Measurements from ENCODE around the gene TEKT5.

The TEKT5 gene

DNA sequence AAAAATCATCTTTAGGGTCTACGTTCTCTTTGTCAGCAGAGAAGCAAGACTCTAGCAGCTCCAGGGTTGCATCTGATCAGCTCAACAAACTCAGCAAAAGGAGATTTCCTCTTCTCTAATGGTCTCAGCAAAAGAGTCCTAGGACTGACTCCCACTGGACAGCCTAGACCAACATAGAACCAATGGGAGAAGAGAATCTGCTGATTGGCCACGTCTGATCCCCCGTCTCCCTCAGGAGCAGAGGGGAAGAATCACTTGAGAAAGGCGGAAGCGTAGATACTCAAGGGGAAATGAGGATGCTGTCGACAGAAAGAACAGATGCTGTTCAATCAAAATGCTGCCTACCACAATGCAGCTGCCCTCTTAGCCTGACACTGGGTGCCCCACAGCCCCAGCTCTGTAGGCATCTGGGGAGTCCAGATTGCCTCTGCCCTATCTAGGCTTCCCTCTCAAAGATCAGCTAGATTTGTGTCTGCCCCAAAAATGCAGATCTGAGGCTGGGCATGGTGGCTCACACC, 82.8 kb downstream of the TEKT5 start:
- H3K4me1 Mint-ChIP-seq (ENCODE audit: low read depth) = peaks cover 18% of the 10 kb centered on the region
- peaks cover 5% of the 10 kb centered on the region for H3K27me3 Mint-ChIP-seq
- intact Hi-C loops (cut with micrococcal nuclease) = loop anchor here (10.0 kb wide), 1 partner anchor 87 kb away; no protein-coding TSS in a partner anchor
- no peak overlapping the region for H3K27ac Mint-ChIP-seq
- H3K4me3 Mint-ChIP-seq = no peak overlapping the region
- no peaks in the 10 kb centered on the region for H3K36me3 Mint-ChIP-seq (ENCODE audit: low read depth)
- H3K9me3 Mint-ChIP-seq = no peaks in the 10 kb centered on the region

DNA sequence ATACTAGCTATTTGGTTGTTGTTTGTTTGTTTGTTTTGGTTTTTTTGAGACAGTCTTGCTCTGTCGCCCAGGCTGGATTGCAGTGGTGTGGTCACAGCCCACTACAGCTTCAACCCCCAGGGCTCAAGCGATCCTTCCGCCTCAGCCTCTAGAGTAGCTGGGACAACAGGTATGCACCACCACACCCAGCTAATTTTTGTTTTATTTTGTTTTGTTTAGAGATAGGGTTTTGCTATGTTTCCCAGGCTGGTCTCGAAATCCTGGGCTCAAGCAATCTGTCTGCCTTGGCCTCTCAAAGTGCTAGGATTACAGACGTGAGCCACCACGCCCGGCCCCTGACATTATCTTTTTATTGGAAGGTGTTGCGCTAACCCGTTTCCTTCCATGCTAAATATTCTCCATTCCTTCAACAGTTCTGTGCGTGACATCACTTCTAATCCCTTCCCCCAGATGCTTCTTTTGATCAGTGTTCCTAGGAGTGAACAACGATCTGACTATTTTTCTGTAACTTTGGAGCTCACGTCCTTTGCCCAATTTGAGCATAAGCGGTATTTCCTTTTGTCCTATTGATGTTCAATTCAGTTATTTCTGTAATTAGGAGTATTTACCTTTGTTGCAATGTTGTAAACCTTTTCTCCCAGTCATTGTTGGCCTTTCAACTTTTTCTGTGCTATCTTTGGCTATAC, 84.1 kb downstream of the TEKT5 start:
- Mint-ChIP-seq H3K36me3 (ENCODE audit: low read depth) (no peaks in the 10 kb centered on the region), H3K4me1 (ENCODE audit: low read depth) (peaks cover 17% of the 10 kb centered on the region), H3K27ac (no peak overlapping the region), H3K9me3 (no peaks in the 10 kb centered on the region), H3K4me3 (no peak overlapping the region), H3K27me3 (peaks cover 7% of the 10 kb centered on the region)
- intact Hi-C loops (cut with micrococcal nuclease) = loop anchor here (10.0 kb wide), 1 partner anchor 86 kb away; no protein-coding TSS in a partner anchor

DNA sequence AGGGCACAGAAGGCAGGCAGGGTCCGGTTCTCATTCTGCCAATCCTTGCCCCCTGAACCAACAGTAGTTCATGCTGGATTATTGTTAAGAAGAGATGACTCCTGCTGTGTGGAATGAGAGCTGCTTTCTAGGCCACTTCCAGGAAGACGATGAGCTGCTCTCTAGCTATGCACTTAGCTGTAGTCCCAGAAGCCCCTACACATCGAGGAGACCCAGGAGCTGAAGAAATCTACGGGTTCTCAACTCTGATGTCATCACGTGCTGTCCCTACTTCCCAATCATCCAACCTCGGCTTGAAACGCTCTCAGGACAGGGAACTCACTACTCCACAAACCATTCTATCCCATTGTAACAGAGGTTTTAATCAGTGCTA, 85.3 kb downstream of the TEKT5 start:
- H3K4me3 Mint-ChIP-seq = no peak overlapping the region
- intact Hi-C loops (cut with micrococcal nuclease) = no loop called here

DNA sequence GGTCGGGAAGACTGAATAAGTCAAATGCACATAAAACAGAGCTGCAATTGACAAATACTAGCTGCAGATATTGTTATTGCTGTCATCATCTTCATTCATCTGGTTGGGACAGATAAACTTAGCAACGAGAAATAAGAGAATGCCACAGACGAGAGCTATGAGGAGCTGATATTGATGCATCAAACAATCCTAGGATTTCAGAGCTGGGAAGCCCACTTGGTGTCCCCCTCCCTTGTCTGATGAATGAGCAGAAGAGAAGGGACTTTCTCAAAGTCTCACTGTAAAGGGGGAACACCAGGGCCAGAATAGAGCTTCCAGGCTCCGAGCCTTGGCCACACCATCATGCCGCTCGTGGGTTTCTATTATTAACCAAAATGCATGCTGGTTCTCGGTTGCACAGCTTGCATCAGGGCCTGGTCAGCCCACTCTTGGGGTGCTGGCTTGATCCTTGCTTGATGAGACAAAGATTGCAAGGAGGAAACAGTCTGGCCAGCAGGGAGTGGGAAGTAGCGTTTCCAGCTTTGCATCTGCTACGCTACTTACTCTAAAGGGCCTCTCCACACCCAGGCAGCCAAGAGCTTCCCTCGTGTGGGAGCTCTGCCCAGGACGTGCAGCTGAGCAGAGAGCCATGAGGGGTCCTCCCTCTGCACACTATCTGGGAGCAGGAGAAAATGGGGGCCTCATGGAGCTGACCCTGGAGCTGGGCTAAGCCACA, 85.9 kb downstream of the TEKT5 start:
- Mint-ChIP-seq H3K36me3 (ENCODE audit: low read depth) (no peaks in the 10 kb centered on the region), H3K27ac (no peak overlapping the region), H3K4me3 (no peak overlapping the region), H3K27me3 (peaks cover 10% of the 10 kb centered on the region), H3K9me3 (no peaks in the 10 kb centered on the region), H3K4me1 (ENCODE audit: low read depth) (peaks cover 10% of the 10 kb centered on the region)
- intact Hi-C loops (cut with micrococcal nuclease) = no loop called here

More for the DNA sequence above, 85.3 kb downstream of the TEKT5 start:
- Mint-ChIP-seq H3K4me1 (ENCODE audit: low read depth) (peaks cover 15% of the 10 kb centered on the region), H3K36me3 (ENCODE audit: low read depth) (no peaks in the 10 kb centered on the region), H3K9me3 (no peaks in the 10 kb centered on the region), H3K27ac (no peak overlapping the region), H3K27me3 (peaks cover 8% of the 10 kb centered on the region)

DNA sequence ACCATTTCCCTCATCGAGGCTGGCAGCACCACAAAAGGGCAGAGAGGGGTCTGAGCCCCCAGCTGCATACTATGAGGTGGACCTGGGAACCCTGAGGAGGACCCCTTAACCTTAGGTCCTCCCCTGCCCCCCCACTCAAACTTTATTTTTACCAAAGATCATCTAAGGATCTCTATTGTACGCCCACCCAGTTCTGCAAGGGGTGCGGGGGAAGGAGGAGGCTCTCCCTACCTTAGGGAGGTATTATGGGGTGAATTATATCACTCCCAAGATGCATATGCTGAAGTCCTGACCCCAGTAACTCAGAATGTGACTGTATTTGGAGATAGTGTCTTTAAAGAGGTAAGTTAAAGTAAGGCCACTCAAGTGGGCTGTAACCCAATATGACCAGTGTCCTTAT, 87.6 kb downstream of the TEKT5 start:
- H3K9me3 Mint-ChIP-seq = no peaks in the 10 kb centered on the region
- no peak overlapping the region for H3K27ac Mint-ChIP-seq
- H3K4me1 Mint-ChIP-seq (ENCODE audit: low read depth) = peaks cover 5% of the 10 kb centered on the region
- no peaks in the 10 kb centered on the region for H3K36me3 Mint-ChIP-seq (ENCODE audit: low read depth)
- intact Hi-C loops (cut with micrococcal nuclease) = no loop called here
- H3K27me3 Mint-ChIP-seq = peaks cover 20% of the 10 kb centered on the region
- H3K4me3 Mint-ChIP-seq = no peak overlapping the region

DNA sequence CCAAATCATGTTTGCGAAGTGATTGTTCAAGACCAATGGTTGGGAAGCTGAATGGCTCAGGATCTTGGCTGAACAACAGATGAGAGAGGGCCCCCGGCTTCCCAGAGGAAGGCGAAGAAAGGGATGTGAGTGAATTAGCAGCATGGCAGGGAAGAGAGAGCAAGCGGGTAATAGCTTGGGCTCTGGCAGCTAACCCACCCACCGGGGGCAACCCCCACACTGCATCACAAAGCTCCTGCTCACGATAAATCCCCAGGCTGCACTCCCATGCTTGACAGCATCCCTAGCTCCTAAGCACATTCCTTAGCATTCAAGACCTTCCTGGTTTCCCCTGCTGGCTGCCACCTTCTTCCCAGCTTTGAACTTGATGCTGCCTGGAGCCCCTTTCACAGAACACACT, 88.1 kb downstream of the TEKT5 start:
- no peak overlapping the region for H3K27ac Mint-ChIP-seq
- no peaks in the 10 kb centered on the region for H3K36me3 Mint-ChIP-seq (ENCODE audit: low read depth)
- H3K4me3 Mint-ChIP-seq = no peak overlapping the region
- intact Hi-C loops (cut with micrococcal nuclease) = no loop called here
- H3K27me3 Mint-ChIP-seq = peaks cover 19% of the 10 kb centered on the region
- peaks cover 5% of the 10 kb centered on the region for H3K4me1 Mint-ChIP-seq (ENCODE audit: low read depth)
- no peaks in the 10 kb centered on the region for H3K9me3 Mint-ChIP-seq

DNA sequence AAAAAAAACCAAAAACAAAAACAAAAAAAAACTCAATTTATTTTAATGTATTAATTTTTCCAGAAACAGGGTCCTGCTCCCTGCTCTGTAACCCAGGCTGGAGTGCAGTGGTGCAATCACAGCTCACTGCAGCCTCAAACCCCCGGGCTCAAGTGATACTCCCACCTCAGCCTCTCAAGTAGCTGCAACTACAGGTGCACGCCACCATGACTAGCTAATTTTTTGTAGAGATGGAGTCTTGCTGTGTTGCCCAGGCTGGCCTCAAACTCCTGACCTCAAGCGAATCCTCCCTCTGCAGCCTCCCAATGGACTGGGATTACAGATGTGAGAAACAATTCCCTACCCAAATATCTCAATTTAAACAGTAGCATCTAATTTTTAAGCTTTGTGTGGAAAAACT, 89.1 kb downstream of the TEKT5 start:
- H3K27ac Mint-ChIP-seq = no peak overlapping the region
- intact Hi-C loops (cut with micrococcal nuclease) = no loop called here

DNA sequence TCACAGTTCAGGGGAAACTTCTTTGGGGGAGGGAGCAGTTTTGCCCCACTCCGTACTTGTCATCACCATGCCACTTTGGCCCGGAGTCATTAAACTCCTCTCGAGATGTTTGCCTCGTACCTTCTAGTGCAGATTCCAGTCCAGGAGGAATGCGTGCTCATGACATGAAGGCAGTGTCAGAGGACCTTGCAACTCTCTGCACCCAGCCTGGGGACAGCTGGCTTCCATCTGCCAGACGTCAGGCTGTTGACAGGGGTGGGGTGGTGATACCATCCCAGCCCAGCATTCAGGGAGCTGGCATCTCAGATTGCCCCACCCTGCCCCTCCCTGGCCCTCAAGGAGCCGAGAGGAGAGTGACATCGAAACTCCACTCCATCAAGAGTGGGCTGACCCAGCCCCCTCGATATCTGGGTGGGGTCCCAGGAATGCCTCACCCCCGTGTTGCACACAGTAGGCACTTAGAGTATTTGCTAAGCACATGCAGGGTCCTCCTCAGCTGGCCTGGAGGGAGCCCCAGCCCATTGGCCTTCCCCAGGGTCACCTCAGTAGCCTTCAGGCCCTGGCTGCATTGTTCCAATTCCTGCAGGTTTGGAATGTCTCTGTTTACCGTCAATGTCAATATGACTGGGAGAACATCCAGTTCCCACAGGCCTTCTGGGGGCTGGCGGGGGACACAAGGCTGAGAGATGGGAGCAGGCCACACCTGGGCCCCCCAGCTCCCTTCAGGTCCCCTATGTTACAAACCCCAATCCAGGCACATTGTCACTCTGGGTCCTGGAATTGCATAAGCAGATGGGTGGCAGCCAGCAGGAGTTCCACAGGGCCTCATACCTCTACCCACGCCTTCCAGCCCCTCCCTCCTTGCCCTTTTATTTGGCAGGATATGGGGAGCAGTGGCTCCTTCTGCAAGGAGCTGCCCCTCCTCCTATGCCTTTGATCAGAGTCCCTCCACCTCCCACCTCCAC, 93.0 kb downstream of the TEKT5 start:
- Mint-ChIP-seq H3K4me1 (ENCODE audit: low read depth) (no peaks in the 10 kb centered on the region), H3K36me3 (ENCODE audit: low read depth) (no peaks in the 10 kb centered on the region), H3K9me3 (no peaks in the 10 kb centered on the region), H3K4me3 (no peak overlapping the region), H3K27ac (no peak overlapping the region), H3K27me3 (peaks cover 31% of the 10 kb centered on the region)
- intact Hi-C loops (cut with micrococcal nuclease) = no loop called here

More for the DNA sequence above, 89.1 kb downstream of the TEKT5 start:
- Mint-ChIP-seq H3K36me3 (ENCODE audit: low read depth) (no peaks in the 10 kb centered on the region), H3K9me3 (no peaks in the 10 kb centered on the region), H3K4me1 (ENCODE audit: low read depth) (peaks cover 5% of the 10 kb centered on the region), H3K4me3 (no peak overlapping the region), H3K27me3 (peaks cover 19% of the 10 kb centered on the region)

DNA sequence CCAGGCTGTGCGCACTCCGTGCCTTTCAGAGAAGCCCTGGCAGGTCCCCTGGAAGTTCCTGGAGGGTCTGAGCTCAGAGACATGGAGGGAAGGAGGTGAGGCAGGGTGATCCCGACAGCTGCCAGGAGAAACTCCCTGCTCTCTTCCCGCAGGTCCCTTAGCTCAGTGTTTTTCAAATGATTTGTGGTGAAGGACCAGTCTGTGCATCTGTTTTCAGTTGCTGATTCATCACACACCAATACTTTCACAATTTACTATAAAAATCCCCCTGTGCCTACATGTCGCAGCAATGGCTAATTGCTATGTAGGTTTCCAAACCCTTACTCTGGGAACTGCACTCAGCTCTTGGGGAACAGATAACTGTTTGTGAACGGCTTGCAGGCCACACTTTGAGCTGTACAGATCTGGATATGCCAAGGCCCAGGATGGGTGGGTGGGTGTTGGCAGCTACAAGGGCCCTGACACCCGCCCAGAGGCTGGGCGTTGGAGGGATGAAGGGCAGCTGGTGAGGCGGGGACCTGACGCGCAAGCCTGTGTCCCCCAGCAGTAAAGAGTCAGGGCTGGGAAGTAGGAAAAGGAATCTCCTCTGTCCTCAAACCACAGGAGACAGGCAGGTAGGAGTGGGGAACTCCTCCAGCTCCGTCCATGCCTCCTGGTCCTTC, 93.8 kb downstream of the TEKT5 start:
- peaks cover 30% of the 10 kb centered on the region for H3K27me3 Mint-ChIP-seq
- intact Hi-C loops (cut with micrococcal nuclease) = no loop called here
- no peaks in the 10 kb centered on the region for H3K4me1 Mint-ChIP-seq (ENCODE audit: low read depth)
- no peaks in the 10 kb centered on the region for H3K9me3 Mint-ChIP-seq
- no peak overlapping the region for H3K27ac Mint-ChIP-seq
- H3K4me3 Mint-ChIP-seq = no peak overlapping the region
- H3K36me3 Mint-ChIP-seq (ENCODE audit: low read depth) = no peaks in the 10 kb centered on the region

DNA sequence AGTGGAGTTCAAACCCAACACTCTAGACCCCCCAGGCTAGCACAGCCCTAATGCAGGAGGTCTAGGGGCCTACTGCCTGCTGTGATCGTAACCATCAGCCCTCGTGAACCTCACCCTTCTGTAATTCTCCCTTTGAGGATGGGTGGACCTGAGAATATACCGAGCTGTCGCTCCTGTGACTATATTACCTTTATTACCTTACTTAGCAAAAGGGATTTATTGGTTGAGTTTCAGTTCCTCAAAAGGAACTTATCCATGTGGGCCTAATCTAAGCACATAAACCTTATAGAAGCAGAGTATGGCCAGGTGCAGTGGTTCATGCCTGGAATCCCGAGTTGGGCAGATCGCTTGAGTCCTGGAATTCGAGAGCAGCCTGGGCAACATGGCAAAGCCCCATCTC, 95.1 kb downstream of the TEKT5 start:
- no peaks in the 10 kb centered on the region for H3K9me3 Mint-ChIP-seq
- H3K27me3 Mint-ChIP-seq = peaks cover 36% of the 10 kb centered on the region
- no peak overlapping the region for H3K27ac Mint-ChIP-seq
- H3K4me1 Mint-ChIP-seq (ENCODE audit: low read depth) = no peaks in the 10 kb centered on the region
- H3K4me3 Mint-ChIP-seq = no peak overlapping the region
- intact Hi-C loops (cut with micrococcal nuclease) = no loop called here
- no peaks in the 10 kb centered on the region for H3K36me3 Mint-ChIP-seq (ENCODE audit: low read depth)

DNA sequence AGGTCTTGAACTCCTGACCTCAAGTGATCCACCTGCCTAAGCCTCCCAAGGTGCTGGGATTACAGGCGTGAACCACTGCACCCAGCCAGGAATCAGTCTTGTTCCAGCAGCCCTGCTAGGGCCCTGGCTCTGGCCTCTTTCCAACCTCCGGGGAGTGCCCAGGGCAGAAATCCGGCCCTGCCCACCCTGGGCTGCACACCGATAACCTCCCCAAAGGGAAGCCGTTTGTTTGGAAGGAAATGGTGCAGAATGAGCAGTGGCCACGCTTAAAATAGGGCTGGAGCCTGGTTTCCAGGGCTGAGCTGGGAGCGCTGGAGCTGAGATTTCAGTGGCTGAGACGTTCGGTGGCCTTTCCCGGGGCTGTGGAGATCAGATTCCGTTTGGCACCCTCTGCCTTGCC, 96.6 kb downstream of the TEKT5 start:
- H3K4me1 Mint-ChIP-seq (ENCODE audit: low read depth) = no peaks in the 10 kb centered on the region
- intact Hi-C loops (cut with micrococcal nuclease) = no loop called here
- H3K27me3 Mint-ChIP-seq = peaks cover 28% of the 10 kb centered on the region
- no peak overlapping the region for H3K4me3 Mint-ChIP-seq
- H3K36me3 Mint-ChIP-seq (ENCODE audit: low read depth) = no peaks in the 10 kb centered on the region
- H3K27ac Mint-ChIP-seq = no peak overlapping the region
- H3K9me3 Mint-ChIP-seq = no peaks in the 10 kb centered on the region

DNA sequence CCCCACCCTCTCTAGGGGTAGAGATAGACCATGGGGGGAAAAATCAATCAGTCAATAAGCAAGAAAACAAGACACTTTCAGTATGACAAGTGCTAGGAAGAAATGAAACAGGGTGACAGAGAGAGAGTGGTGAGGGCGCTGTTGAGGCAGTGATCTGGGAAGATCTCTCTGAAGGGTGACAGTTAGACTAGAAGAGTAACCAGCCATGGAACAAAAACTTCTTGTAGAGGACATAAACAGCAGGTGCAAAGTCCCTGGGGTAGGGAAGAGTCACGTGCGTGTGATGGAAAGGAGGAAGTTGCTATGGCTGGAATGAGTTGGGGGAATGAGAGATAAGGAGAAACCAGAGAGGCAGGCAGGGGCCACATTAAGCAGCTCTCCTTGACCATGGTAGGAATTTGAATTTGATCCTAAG, 97.5 kb downstream of the TEKT5 start:
- H3K27ac Mint-ChIP-seq = no peak overlapping the region
- no peaks in the 10 kb centered on the region for H3K36me3 Mint-ChIP-seq (ENCODE audit: low read depth)
- no peak overlapping the region for H3K4me3 Mint-ChIP-seq
- intact Hi-C loops (cut with micrococcal nuclease) = no loop called here
- H3K27me3 Mint-ChIP-seq = peaks cover 22% of the 10 kb centered on the region
- H3K4me1 Mint-ChIP-seq (ENCODE audit: low read depth) = no peaks in the 10 kb centered on the region
- H3K9me3 Mint-ChIP-seq = no peaks in the 10 kb centered on the region

DNA sequence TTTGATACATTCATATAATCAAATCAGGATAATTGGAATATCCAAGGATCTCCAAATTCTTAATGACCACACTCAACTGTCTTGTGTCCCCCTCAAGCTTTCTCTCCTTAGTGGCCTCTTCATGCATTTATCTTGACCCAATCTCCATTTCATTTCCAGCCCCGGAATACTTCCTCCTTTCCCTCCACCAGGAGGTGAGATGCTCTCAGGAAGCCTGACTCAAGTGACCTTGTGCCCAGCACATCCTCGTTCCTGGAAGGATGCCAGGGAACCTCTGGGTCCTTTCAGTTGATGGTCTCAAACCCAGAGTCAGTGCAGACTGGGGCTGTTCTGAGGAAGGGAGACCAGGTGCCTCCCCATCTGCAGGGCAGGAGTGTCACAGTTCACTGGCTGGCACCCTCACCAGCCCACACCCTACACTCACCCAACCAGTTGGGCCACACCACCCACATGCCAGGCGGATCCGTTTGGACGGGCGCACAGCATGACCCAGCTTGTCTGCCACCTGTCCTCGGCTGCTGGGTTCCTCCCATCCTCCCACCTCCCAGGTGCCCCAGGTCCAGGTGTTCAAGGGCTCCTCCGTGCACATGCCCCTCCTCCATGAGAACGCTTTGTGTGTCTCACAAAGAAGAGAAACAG, 100.3 kb downstream of the TEKT5 start:
- Mint-ChIP-seq H3K9me3 (no peaks in the 10 kb centered on the region), H3K36me3 (ENCODE audit: low read depth) (no peaks in the 10 kb centered on the region), H3K4me1 (ENCODE audit: low read depth) (no peaks in the 10 kb centered on the region), H3K4me3 (no peak overlapping the region), H3K27me3 (peaks cover 24% of the 10 kb centered on the region), H3K27ac (no peak overlapping the region)
- intact Hi-C loops (cut with micrococcal nuclease) = no loop called here
